Activated T-cell treated with anti-CD3 and anti-CD28 coated beads, Interleukin-2, amount 50 U/mL, for 24 hours (primary cell): ENCODE measurements around the gene SRRM3.
"Not testable (repeated sequence)": the region's sequence is repeated elsewhere in the genome, so short reads cannot be mapped to it uniquely, and the experiment has no call there.

Source experiments
- DNase-seq: peaks from one replicate; pipeline ENCODE4 v3.0.0-alpha.2; 2020
- H3K27ac Mint-ChIP-seq: 2 replicates; pipeline ENCODE4 v1.8.0; 2020; ENCODE audit warnings: mild to moderate bottlenecking, mixed read lengths
- H3K27me3 Mint-ChIP-seq: 2 replicates; pipeline ENCODE4 v1.8.0; 2020; ENCODE audit warnings: mixed read lengths
- H3K36me3 Mint-ChIP-seq: 2 replicates; pipeline ENCODE4 v1.8.0; 2020; ENCODE audit warnings: low read depth, mixed read lengths
- H3K4me1 Mint-ChIP-seq: 2 replicates; pipeline ENCODE4 v1.8.0; 2020; ENCODE audit warnings: low read depth, mixed read lengths
- H3K4me3 Mint-ChIP-seq: 2 replicates; pipeline ENCODE4 v1.8.0; 2020; ENCODE audit warnings: mild to moderate bottlenecking, moderate library complexity, mixed read lengths
- H3K9me3 Mint-ChIP-seq: 2 replicates; pipeline ENCODE4 v1.8.0; 2020; ENCODE audit warnings: mixed read lengths

Gene SRRM3

GRCh38 chr7:76209310-76209709 is 7.6 kb downstream of the SRRM3 start:
- peaks cover 15% of the 10 kb centered on the region for H3K27me3 Mint-ChIP-seq
- DNase-seq = no peak
- no peaks in the 10 kb centered on the region for H3K9me3 Mint-ChIP-seq
- H3K36me3 Mint-ChIP-seq = no peaks in the 10 kb centered on the region
- no peaks in the 10 kb centered on the region for H3K4me1 Mint-ChIP-seq
- no peak overlapping the region for H3K27ac Mint-ChIP-seq
- no peak overlapping the region for H3K4me3 Mint-ChIP-seq

- Mint-ChIP-seq H3K4me3 (no peak overlapping the region), H3K36me3 (no peaks in the 10 kb centered on the region), H3K27me3 (peaks cover 7% of the 10 kb centered on the region), H3K27ac (no peak overlapping the region), H3K4me1 (no peaks in the 10 kb centered on the region), H3K9me3 (no peaks in the 10 kb centered on the region)
- DNase-seq = no peak
Observed at GRCh38 chr7:76211216-76211615, 9.5 kb downstream of the SRRM3 start.

- not testable (repeated sequence) for H3K9me3 Mint-ChIP-seq, H3K4me3 Mint-ChIP-seq, H3K27ac Mint-ChIP-seq, H3K36me3 Mint-ChIP-seq, H3K4me1 Mint-ChIP-seq, DNase-seq
- H3K27me3 Mint-ChIP-seq = peaks cover 32% of the 10 kb centered on the region
Observed at GRCh38 chr7:76215349-76215748, 13.7 kb downstream of the SRRM3 start.

GRCh38 chr7:76216381-76217082 is 14.8 kb downstream of the SRRM3 start:
- no peaks in the 10 kb centered on the region for H3K4me1 Mint-ChIP-seq
- H3K4me3 Mint-ChIP-seq = no peak overlapping the region
- H3K9me3 Mint-ChIP-seq = no peaks in the 10 kb centered on the region
- H3K27me3 Mint-ChIP-seq = peaks cover 35% of the 10 kb centered on the region
- no peak overlapping the region for H3K27ac Mint-ChIP-seq
- no peak for DNase-seq
- H3K36me3 Mint-ChIP-seq = no peaks in the 10 kb centered on the region

- Mint-ChIP-seq H3K4me3 (no peak overlapping the region), H3K27me3 (peaks cover 45% of the 10 kb centered on the region), H3K36me3 (no peaks in the 10 kb centered on the region), H3K27ac (no peak overlapping the region), H3K9me3 (no peaks in the 10 kb centered on the region), H3K4me1 (no peaks in the 10 kb centered on the region)
- DNase-seq = no peak
Observed at GRCh38 chr7:76217942-76218566, 16.4 kb downstream of the SRRM3 start.

GRCh38 chr7:76220185-76221057 is 18.7 kb downstream of the SRRM3 start:
- no peaks in the 10 kb centered on the region for H3K9me3 Mint-ChIP-seq
- H3K4me1 Mint-ChIP-seq = no peaks in the 10 kb centered on the region
- DNase-seq = no peak
- no peaks in the 10 kb centered on the region for H3K36me3 Mint-ChIP-seq
- H3K27ac Mint-ChIP-seq = no peak overlapping the region
- H3K27me3 Mint-ChIP-seq = peaks cover 52% of the 10 kb centered on the region
- H3K4me3 Mint-ChIP-seq = no peak overlapping the region

- peaks cover 56% of the 10 kb centered on the region for H3K27me3 Mint-ChIP-seq
- no peaks in the 10 kb centered on the region for H3K4me1 Mint-ChIP-seq
- no peak overlapping the region for H3K4me3 Mint-ChIP-seq
- H3K27ac Mint-ChIP-seq = no peak overlapping the region
- DNase-seq = no peak
- no peaks in the 10 kb centered on the region for H3K9me3 Mint-ChIP-seq
- H3K36me3 Mint-ChIP-seq = no peaks in the 10 kb centered on the region
Observed at GRCh38 chr7:76222333-76222732, 20.6 kb downstream of the SRRM3 start.

GRCh38 chr7:76222839-76223238 is 21.1 kb downstream of the SRRM3 start:
- H3K27me3 Mint-ChIP-seq = peaks cover 55% of the 10 kb centered on the region
- H3K9me3 Mint-ChIP-seq = no peaks in the 10 kb centered on the region
- H3K27ac Mint-ChIP-seq = no peak overlapping the region
- no peaks in the 10 kb centered on the region for H3K36me3 Mint-ChIP-seq
- no peaks in the 10 kb centered on the region for H3K4me1 Mint-ChIP-seq
- H3K4me3 Mint-ChIP-seq = no peak overlapping the region
- DNase-seq = no peak

- no peak overlapping the region for H3K27ac Mint-ChIP-seq
- no peak overlapping the region for H3K4me3 Mint-ChIP-seq
- H3K36me3 Mint-ChIP-seq = no peaks in the 10 kb centered on the region
- H3K4me1 Mint-ChIP-seq = no peaks in the 10 kb centered on the region
- peaks cover 56% of the 10 kb centered on the region for H3K27me3 Mint-ChIP-seq
- H3K9me3 Mint-ChIP-seq = no peaks in the 10 kb centered on the region
- no peak for DNase-seq
Observed at GRCh38 chr7:76223286-76223972, 21.7 kb downstream of the SRRM3 start.

- H3K4me3 Mint-ChIP-seq = no peak overlapping the region
- no peaks in the 10 kb centered on the region for H3K4me1 Mint-ChIP-seq
- DNase-seq = no peak
- H3K27ac Mint-ChIP-seq = no peak overlapping the region
- peaks cover 61% of the 10 kb centered on the region for H3K27me3 Mint-ChIP-seq
- no peaks in the 10 kb centered on the region for H3K9me3 Mint-ChIP-seq
- no peaks in the 10 kb centered on the region for H3K36me3 Mint-ChIP-seq
Observed at GRCh38 chr7:76224695-76225094, 23.0 kb downstream of the SRRM3 start.

GRCh38 chr7:76225379-76225778 is 23.7 kb downstream of the SRRM3 start:
- no peaks in the 10 kb centered on the region for H3K4me1 Mint-ChIP-seq
- no peaks in the 10 kb centered on the region for H3K9me3 Mint-ChIP-seq
- DNase-seq = peak; percentile 37
- peaks cover 60% of the 10 kb centered on the region for H3K27me3 Mint-ChIP-seq
- H3K27ac Mint-ChIP-seq = no peak overlapping the region
- H3K36me3 Mint-ChIP-seq = no peaks in the 10 kb centered on the region
- no peak overlapping the region for H3K4me3 Mint-ChIP-seq

- no peaks in the 10 kb centered on the region for H3K36me3 Mint-ChIP-seq
- peaks cover 61% of the 10 kb centered on the region for H3K27me3 Mint-ChIP-seq
- no peak overlapping the region for H3K27ac Mint-ChIP-seq
- no peak for DNase-seq
- H3K9me3 Mint-ChIP-seq = no peaks in the 10 kb centered on the region
- H3K4me3 Mint-ChIP-seq = no peak overlapping the region
- H3K4me1 Mint-ChIP-seq = no peaks in the 10 kb centered on the region
Observed at GRCh38 chr7:76225951-76226350, 24.3 kb downstream of the SRRM3 start.

GRCh38 chr7:76226878-76227423 is 25.3 kb downstream of the SRRM3 start:
- DNase-seq, H3K36me3 Mint-ChIP-seq, H3K4me3 Mint-ChIP-seq, H3K9me3 Mint-ChIP-seq, H3K4me1 Mint-ChIP-seq, H3K27ac Mint-ChIP-seq: not testable (repeated sequence)
- H3K27me3 Mint-ChIP-seq = peaks cover 65% of the 10 kb centered on the region

GRCh38 chr7:76230214-76230613 is 28.5 kb downstream of the SRRM3 start:
- H3K9me3 Mint-ChIP-seq = no peaks in the 10 kb centered on the region
- H3K27me3 Mint-ChIP-seq = peaks cover 78% of the 10 kb centered on the region
- H3K4me1 Mint-ChIP-seq = peaks cover 6% of the 10 kb centered on the region
- H3K27ac Mint-ChIP-seq = no peak overlapping the region
- DNase-seq = no peak
- no peaks in the 10 kb centered on the region for H3K36me3 Mint-ChIP-seq
- H3K4me3 Mint-ChIP-seq = no peak overlapping the region
